Keratinocyte (primary cell): Measurements from ENCODE around the gene FBXW12.

ENCODE experiments used
- CTCF ChIP-seq, 3 experiments: IDR thresholded peaks in 1 of 3; conservative IDR thresholded peaks in 1 of 3; optimal IDR thresholded peaks in 1 of 3; 2 replicates in 2 of 3; 3 replicates in 1 of 3; pipeline versions ENCODE3 to v1.5.1; 2011; ENCODE audit warnings: low read length in 3 of 3, mild to moderate bottlenecking in 3 of 3, moderate library complexity in 2 of 3, control low read depth in 1 of 3, inconsistent platforms in 1 of 3; ENCODE audit not compliant: insufficient read depth in 2 of 3; ENCODE audit errors: extremely low read depth in 1 of 3
- EZH2 ChIP-seq: IDR thresholded peaks from one replicate; pipeline ENCODE4 v1.6.1; 2012; ENCODE audit warnings: inconsistent platforms, mild to moderate bottlenecking, low read length, moderate library complexity

GRCh38 chr3:48352546-48352945 lies 19.5 kb upstream of the FBXW12 start:
- no peak for TF ChIP-seq CTCF (optimal IDR thresholded peaks at IDR 0.05 in 1 of 3, IDR thresholded peaks at IDR 0.05 in 1 of 3, conservative IDR thresholded peaks at IDR 0.05 in 1 of 3; ENCODE audit: extremely low read depth in 1 of 3, insufficient read depth in 2 of 3, low read length in 3 of 3)
- TF ChIP-seq EZH2: no peak
